Calu3 (cell line): ENCODE data around the gene BBX. TPM values are rescaled to one million over a fixed set of nuclear protein-coding genes. Genes with fewer than 3 reads are reported as not detected.
A peak's percentile ranks its signal among the peaks of the same experiment; 100 is the strongest.

ENCODE experiments used
- BruUV-seq: library from RNA; stranded (reverse); fragments of 400-500 nt; replicated peaks from 2 replicates; lab custom pipeline; 2021; lab: Mats Ljungman, UMichigan
- CTCF ChIA-PET: fragments of 300-600 bp; sonication (Branson Sonifier 250); formaldehyde crosslinking; loops from one replicate; lab custom pipeline; 2022; ENCODE audit warnings: antibody characterized with exemption; lab: Charles Lee
- DNase-seq: peaks from one replicate; pipeline ENCODE4 v3.0.0; 2022
- H3K27ac Mint-ChIP-seq: one replicate; pipeline ENCODE4 v1.8.0; 2022; ENCODE audit warnings: mixed read lengths; ENCODE audit not compliant: unreplicated experiment
- H3K27me3 Mint-ChIP-seq: one replicate; pipeline ENCODE4 v1.8.0; 2022; ENCODE audit warnings: mixed read lengths; ENCODE audit not compliant: unreplicated experiment
- H3K36me3 Mint-ChIP-seq: one replicate; pipeline ENCODE4 v1.8.0; 2022; ENCODE audit warnings: mild to moderate bottlenecking, moderate library complexity, mixed read lengths; ENCODE audit not compliant: insufficient read depth, unreplicated experiment
- H3K4me1 Mint-ChIP-seq: one replicate; pipeline ENCODE4 v1.8.0; 2022; ENCODE audit warnings: mild to moderate bottlenecking, low read depth, mixed read lengths; ENCODE audit not compliant: unreplicated experiment
- H3K4me3 Mint-ChIP-seq: one replicate; pipeline ENCODE4 v1.8.0; 2022; ENCODE audit warnings: mild to moderate bottlenecking, low read depth, moderate library complexity, mixed read lengths; ENCODE audit not compliant: unreplicated experiment
- H3K9me3 Mint-ChIP-seq: one replicate; pipeline ENCODE4 v1.8.0; 2022; ENCODE audit warnings: low read depth, mixed read lengths; ENCODE audit not compliant: unreplicated experiment
- CTCF ChIP-seq: fragments of 200-600 bp; IDR thresholded peaks from one replicate; pipeline ENCODE4 v1.8.0; 2022; ENCODE audit warnings: antibody characterized with exemption; ENCODE audit not compliant: unreplicated experiment
- intact Hi-C: fragments of 100-400 bp; cut with micrococcal nuclease; formaldehyde crosslinking; loops from one replicate; pipeline ENCODE4 v1.10.0; 2022; ENCODE audit not compliant: unreplicated experiment
- total RNA-seq: library from RNA; stranded (reverse); gene quantifications from 2 replicates; pipeline ENCODE4 v1.2.3, GENCODE V29; 2022

BBX gene
- total RNA-seq, 1 experiment from 2014 or later = 66.9 TPM

DNA sequence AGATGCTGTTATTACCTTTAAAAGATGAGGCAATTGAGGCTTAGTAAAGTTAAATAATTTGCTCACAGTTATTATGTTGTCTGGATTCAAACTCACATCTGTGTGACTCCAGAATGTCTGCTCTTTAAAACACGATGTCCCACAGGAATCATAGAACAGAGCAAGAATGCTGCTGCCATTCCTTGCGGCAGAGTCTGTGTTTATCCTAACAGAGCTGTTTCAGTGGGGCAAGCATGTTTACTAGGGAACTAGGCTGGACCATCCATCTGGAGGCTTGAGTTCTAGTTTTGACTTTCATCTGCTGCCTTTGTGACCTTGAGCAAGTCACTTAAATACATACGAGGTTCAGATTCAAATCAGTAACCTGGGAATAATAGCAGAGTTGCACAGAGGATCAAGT, 72.1 kb downstream of the BBX start:
- no TSS peak for BruUV-seq
- no peak for DNase-seq
- H3K9me3 Mint-ChIP-seq = no peaks in the 10 kb centered on the region
- CTCF ChIA-PET = no interaction called here
- no peak for TF ChIP-seq CTCF
- no peak overlapping the region for H3K4me3 Mint-ChIP-seq
- intact Hi-C loops = no loop called here
- peaks cover 14% of the 10 kb centered on the region for H3K4me1 Mint-ChIP-seq
- H3K27me3 Mint-ChIP-seq = no peaks in the 10 kb centered on the region
- no peaks in the 10 kb centered on the region for H3K36me3 Mint-ChIP-seq
- H3K27ac Mint-ChIP-seq = no peak overlapping the region

DNA sequence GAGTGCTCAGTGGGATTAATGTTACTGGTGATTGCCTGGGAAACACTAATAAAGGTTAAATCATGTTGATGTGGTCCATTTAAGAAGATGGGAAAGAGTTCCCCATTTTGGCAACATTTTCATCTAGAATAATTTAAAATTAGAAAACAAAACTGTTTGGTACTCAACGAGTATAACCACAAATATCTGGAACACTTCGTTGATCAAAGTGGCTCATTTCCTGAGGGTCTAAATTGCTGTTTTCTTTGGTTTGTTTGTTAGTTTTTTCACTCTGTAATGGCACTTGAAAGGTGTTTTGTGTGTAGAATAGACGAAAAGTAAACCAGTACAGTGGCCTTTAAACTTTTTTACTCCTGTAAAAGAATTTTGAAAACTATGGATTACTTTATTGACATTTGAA, 73.9 kb downstream of the BBX start:
- no peak for DNase-seq
- Mint-ChIP-seq H3K4me1 (peaks cover 18% of the 10 kb centered on the region), H3K4me3 (no peak overlapping the region), H3K27ac (no peak overlapping the region), H3K36me3 (no peaks in the 10 kb centered on the region), H3K27me3 (no peaks in the 10 kb centered on the region), H3K9me3 (no peaks in the 10 kb centered on the region)
- TF ChIP-seq CTCF = no peak
- no TSS peak for BruUV-seq
- CTCF ChIA-PET = no interaction called here
- intact Hi-C loops = no loop called here

DNA sequence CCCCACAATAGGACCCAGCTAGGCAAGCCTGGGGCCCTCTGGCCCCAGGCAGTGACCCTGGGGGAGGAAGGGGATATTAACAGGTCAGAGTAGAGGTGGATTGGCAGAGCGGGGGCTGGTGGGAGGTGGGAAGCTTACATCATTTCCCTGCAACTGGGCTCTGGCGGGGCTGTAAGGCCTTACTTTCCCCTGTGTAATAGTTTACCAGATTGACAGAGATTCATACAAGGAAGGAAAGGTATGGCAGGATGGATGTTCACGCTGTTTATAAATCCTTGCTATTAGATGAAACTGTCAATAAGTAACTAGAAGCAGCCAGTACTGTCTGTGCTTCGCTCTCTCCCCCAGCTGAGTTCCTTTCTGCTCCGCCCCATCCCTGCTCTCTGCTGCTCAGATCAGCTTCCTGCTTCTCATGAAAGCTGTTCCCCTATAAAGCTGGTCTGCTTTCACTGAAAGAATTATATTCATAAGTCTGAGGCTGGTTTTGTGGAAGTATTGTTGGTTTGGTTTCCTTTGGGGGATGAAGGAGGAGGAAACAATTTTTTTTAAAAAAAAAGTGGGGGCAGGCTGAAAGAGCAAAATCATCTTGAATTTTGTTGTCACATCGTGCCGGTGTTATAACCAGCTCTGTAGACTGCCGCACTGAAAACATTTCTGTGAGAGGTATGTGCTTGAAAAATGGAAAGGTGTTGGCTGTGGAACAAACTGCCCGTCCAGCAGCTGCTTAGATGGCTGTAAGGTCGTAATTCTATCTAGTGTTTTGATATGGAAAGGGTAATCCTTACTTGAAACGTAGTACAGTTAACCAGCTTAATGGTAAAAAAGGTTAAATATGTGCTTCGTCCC, 76.4 kb downstream of the BBX start:
- H3K27ac Mint-ChIP-seq = peak overlapping the region; percentile 62

DNA sequence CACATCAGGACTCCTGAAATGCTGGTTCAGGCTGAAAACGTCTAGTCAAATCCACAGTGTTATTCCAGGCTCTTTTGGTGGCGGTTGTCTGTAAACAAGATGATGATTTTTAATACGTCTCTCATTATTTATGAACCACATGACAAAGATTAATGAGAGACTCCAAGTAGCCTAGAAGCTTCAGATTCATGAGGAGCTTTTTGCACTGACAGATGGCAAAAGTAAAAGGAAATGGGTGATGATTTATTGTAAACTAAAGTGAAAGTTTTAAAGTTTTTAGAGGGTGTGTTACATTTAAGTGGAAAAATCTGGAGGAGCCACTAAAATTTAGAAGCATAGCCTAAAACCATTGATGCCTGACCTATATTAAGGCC, 77.0 kb downstream of the BBX start:
- TF ChIP-seq CTCF = no peak
- CTCF ChIA-PET = no interaction called here
- BruUV-seq = no TSS peak
- no peak for DNase-seq
- H3K36me3 Mint-ChIP-seq = no peaks in the 10 kb centered on the region
- peaks cover 18% of the 10 kb centered on the region for H3K4me1 Mint-ChIP-seq
- H3K4me3 Mint-ChIP-seq = peak overlapping the region; percentile 69
- no peaks in the 10 kb centered on the region for H3K27me3 Mint-ChIP-seq
- intact Hi-C loops = no loop called here
- no peak overlapping the region for H3K27ac Mint-ChIP-seq
- no peaks in the 10 kb centered on the region for H3K9me3 Mint-ChIP-seq

More for the DNA sequence above, 76.4 kb downstream of the BBX start:
- H3K4me3 Mint-ChIP-seq = peak overlapping the region; percentile 69
- intact Hi-C loops = no loop called here
- TF ChIP-seq CTCF = no peak
- no peaks in the 10 kb centered on the region for H3K27me3 Mint-ChIP-seq
- H3K9me3 Mint-ChIP-seq = no peaks in the 10 kb centered on the region
- DNase-seq = peak; percentile 35
- H3K4me1 Mint-ChIP-seq = peaks cover 18% of the 10 kb centered on the region
- BruUV-seq = no TSS peak
- CTCF ChIA-PET = interaction anchor here (1.3 kb wide), 1 partner anchor 327 kb away, joined by 3 read pairs; no protein-coding TSS in a partner anchor
- no peaks in the 10 kb centered on the region for H3K36me3 Mint-ChIP-seq
